Measurements from ENCODE around the gene ARMH4.

The ARMH4 gene

GRCh38 chr14:57960946-57961785 lies 190.8 kb downstream of the ARMH4 start:
- DNase-seq (ENCODE audit: low read depth): no peak

DNA sequence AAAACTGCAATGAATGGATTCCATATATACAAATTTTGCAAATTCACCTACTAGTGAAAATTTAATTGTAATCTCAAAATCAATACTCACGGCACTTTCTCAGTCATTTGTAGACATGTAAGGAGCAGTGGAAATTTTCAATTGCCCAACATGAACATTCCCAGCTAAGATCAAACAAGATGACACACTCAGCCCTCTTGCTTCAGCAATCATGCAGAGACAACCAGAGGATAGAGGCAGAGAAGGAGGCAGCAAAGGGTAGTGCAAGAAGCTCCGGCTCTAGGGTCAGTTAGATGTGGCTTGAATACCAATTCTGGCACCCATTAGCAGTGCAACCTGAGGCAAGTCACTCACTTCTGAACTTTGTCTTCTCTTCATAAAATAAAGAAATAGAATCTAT lies 194.6 kb downstream of the ARMH4 start:
- no peak for DNase-seq (ENCODE audit: low read depth)
